ENCODE results near the gene HDAC9.
A peak's percentile ranks its signal among the peaks of the same experiment; 100 is the strongest.

The HDAC9 gene

DNA sequence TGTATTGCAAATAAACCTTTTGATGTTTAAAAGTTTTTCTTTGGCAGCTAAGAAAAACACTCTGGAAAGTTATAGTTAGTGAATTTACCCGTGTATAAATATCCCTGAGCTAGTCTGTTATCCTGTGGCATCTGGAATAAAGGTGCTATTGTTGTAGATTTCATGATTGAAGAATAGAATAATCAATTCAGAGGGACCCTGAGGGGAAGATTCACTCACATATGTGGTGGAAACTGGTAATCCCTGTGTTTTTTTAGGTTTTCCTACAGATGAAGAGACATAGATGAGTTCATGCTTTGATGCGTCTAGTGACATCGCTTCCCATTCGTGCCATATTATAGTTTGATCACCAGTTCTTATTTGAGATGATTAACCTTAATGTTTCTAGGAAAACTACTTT lies 457.3 kb downstream of the HDAC9 start (continued):
- TF ChIP-seq, protein P1, sequence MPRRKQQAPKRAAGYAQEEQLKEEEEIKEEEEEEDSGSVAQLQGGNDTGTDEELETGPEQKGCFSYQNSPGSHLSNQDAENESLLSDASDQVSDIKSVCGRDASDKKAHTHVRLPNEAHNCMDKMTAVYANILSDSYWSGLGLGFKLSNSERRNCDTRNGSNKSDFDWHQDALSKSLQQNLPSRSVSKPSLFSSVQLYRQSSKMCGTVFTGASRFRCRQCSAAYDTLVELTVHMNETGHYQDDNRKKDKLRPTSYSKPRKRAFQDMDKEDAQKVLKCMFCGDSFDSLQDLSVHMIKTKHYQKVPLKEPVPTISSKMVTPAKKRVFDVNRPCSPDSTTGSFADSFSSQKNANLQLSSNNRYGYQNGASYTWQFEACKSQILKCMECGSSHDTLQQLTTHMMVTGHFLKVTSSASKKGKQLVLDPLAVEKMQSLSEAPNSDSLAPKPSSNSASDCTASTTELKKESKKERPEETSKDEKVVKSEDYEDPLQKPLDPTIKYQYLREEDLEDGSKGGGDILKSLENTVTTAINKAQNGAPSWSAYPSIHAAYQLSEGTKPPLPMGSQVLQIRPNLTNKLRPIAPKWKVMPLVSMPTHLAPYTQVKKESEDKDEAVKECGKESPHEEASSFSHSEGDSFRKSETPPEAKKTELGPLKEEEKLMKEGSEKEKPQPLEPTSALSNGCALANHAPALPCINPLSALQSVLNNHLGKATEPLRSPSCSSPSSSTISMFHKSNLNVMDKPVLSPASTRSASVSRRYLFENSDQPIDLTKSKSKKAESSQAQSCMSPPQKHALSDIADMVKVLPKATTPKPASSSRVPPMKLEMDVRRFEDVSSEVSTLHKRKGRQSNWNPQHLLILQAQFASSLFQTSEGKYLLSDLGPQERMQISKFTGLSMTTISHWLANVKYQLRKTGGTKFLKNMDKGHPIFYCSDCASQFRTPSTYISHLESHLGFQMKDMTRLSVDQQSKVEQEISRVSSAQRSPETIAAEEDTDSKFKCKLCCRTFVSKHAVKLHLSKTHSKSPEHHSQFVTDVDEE (CRISPR knock-in tag; IDR thresholded peaks at IDR 0.05): no peak
- TF ChIP-seq CSDC2 (CRISPR knock-in tag; IDR thresholded peaks at IDR 0.05): no peak

DNA sequence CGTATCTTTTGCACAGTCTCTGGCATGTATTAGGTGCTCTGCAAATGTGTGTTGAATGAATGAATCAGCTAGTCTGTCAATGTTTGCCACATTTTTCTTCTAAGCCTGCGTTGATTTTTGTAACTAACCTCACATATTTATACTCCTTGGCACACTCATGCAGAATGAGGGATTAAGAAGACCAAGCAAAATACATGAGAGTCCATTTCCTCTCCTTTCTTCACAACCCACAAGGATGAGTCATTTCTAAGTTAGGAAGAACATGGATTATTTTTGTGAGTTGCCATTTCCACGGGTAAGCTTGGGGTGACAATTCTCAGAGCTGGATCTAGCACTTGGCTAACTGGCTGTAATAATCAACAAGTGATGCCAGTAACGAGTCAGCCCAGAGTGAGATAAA lies 463.1 kb downstream of the HDAC9 start:
- ATAC-seq: no peak; the same call in 2 of the 3 replicates

DNA sequence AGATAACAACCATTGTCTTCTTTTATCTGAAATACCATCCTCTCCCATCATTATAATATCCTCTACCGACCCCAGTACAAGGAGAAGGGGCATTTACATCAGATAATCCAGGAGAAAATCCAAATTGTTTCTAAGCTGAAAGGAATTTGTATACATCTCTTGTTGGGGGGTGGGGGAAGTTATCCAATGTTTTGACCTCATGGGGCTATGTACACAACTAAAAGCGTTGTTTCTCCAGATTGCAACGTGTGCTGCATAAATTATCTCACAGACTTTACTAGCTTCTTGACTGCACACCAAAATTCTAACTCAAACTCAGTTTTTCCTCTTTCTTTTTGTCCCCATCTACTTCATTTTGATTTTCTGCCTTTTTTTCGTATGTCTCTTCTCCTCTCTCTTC lies 465.2 kb downstream of the HDAC9 start:
- TF ChIP-seq ZC3H10 (CRISPR knock-in tag; IDR thresholded peaks at IDR 0.05): no peak
- TF ChIP-seq, protein P2, sequence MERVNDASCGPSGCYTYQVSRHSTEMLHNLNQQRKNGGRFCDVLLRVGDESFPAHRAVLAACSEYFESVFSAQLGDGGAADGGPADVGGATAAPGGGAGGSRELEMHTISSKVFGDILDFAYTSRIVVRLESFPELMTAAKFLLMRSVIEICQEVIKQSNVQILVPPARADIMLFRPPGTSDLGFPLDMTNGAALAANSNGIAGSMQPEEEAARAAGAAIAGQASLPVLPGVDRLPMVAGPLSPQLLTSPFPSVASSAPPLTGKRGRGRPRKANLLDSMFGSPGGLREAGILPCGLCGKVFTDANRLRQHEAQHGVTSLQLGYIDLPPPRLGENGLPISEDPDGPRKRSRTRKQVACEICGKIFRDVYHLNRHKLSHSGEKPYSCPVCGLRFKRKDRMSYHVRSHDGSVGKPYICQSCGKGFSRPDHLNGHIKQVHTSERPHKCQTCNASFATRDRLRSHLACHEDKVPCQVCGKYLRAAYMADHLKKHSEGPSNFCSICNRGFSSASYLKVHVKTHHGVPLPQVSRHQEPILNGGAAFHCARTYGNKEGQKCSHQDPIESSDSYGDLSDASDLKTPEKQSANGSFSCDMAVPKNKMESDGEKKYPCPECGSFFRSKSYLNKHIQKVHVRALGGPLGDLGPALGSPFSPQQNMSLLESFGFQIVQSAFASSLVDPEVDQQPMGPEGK (CRISPR knock-in tag; IDR thresholded peaks at IDR 0.05; ENCODE audit: borderline replicate concordance): no peak
- no peak for TF ChIP-seq ZNF8 (CRISPR knock-in tag; IDR thresholded peaks at IDR 0.05)
- TF ChIP-seq ARNTL (CRISPR knock-in tag; IDR thresholded peaks at IDR 0.05; ENCODE audit: borderline replicate concordance, low read depth): no peak
- no peak for TF ChIP-seq SNAI2 (CRISPR knock-in tag; IDR thresholded peaks at IDR 0.05)
- no peak for TF ChIP-seq CSDC2 (CRISPR knock-in tag; IDR thresholded peaks at IDR 0.05)
- no peak for TF ChIP-seq RARB (CRISPR knock-in tag; IDR thresholded peaks at IDR 0.05)
- TF ChIP-seq OSR1 (CRISPR knock-in tag; IDR thresholded peaks at IDR 0.05): no peak
- ATAC-seq: no peak

More for the DNA sequence above, 463.1 kb downstream of the HDAC9 start:
- no peak for TF ChIP-seq ZC3H10 (CRISPR knock-in tag; IDR thresholded peaks at IDR 0.05)
- TF ChIP-seq ZFP3 (CRISPR knock-in tag; IDR thresholded peaks at IDR 0.05): no peak
- TF ChIP-seq RARB (CRISPR knock-in tag; IDR thresholded peaks at IDR 0.05): no peak
- TF ChIP-seq ZFP30 (CRISPR knock-in tag; IDR thresholded peaks at IDR 0.05): no peak
- TF ChIP-seq BACH2 (CRISPR knock-in tag; IDR thresholded peaks at IDR 0.05; ENCODE audit: borderline replicate concordance): no peak
- no peak for TF ChIP-seq ARNTL (CRISPR knock-in tag; IDR thresholded peaks at IDR 0.05; ENCODE audit: borderline replicate concordance, low read depth)
- no peak for TF ChIP-seq ESRRG (CRISPR knock-in tag; IDR thresholded peaks at IDR 0.05)
- no peak for TF ChIP-seq ZNF8 (CRISPR knock-in tag; IDR thresholded peaks at IDR 0.05)
- TF ChIP-seq SNAI2 (CRISPR knock-in tag; IDR thresholded peaks at IDR 0.05): no peak
- TF ChIP-seq OSR1 (CRISPR knock-in tag; IDR thresholded peaks at IDR 0.05): no peak
- TF ChIP-seq ISL1 (CRISPR knock-in tag; IDR thresholded peaks at IDR 0.05): no peak
- TF ChIP-seq, protein P2 (CRISPR knock-in tag; IDR thresholded peaks at IDR 0.05; ENCODE audit: borderline replicate concordance): no peak
- no peak for TF ChIP-seq CSDC2 (CRISPR knock-in tag; IDR thresholded peaks at IDR 0.05)
- TF ChIP-seq ZNF70 (CRISPR knock-in tag; IDR thresholded peaks at IDR 0.05): no peak

DNA sequence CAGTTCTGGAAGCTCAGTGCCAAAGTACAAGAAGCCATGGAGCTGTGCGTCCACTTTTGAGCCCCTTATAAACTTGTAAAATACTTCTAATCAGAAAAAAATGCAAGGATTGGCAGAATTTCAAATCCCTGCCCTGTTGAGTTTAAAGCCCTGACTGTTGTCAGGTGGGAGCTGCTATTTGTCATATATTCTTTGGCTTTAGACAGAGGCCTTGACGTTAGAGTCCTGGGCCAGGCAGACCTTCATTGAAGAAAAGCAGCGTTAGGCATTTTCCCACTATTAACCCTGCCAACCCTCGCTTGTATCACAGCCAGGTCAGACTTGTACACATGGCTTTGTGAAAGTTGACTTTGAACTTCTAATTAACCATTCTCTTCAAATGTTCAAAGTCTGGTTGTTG lies 466.5 kb downstream of the HDAC9 start:
- peak; percentile 75 for ATAC-seq
- TF ChIP-seq BACH2 (CRISPR knock-in tag; IDR thresholded peaks at IDR 0.05; ENCODE audit: borderline replicate concordance) (no peak), RARB (CRISPR knock-in tag; IDR thresholded peaks at IDR 0.05) (no peak), ZFP30 (CRISPR knock-in tag; IDR thresholded peaks at IDR 0.05) (no peak), ZNF8 (CRISPR knock-in tag; IDR thresholded peaks at IDR 0.05) (no peak), TOX (CRISPR knock-in tag; IDR thresholded peaks at IDR 0.05; ENCODE audit: borderline replicate concordance) (peak; percentile 60; the same call in 1 of the 2 replicates), ARNTL (CRISPR knock-in tag; IDR thresholded peaks at IDR 0.05; ENCODE audit: borderline replicate concordance, low read depth) (no peak), OSR1 (CRISPR knock-in tag; IDR thresholded peaks at IDR 0.05) (no peak), ZFP3 (CRISPR knock-in tag; IDR thresholded peaks at IDR 0.05) (no peak), ESRRG (CRISPR knock-in tag; IDR thresholded peaks at IDR 0.05) (no peak), ZNF565 (CRISPR knock-in tag; conservative IDR thresholded peaks at IDR 0.05; ENCODE audit: low read depth) (no peak), GLIS3 (CRISPR knock-in tag; IDR thresholded peaks at IDR 0.05) (no peak), ISL1 (CRISPR knock-in tag; IDR thresholded peaks at IDR 0.05) (peak; percentile 68; the same call in 1 of the 2 replicates), ZNF70 (CRISPR knock-in tag; IDR thresholded peaks at IDR 0.05) (no peak), CSDC2 (CRISPR knock-in tag; IDR thresholded peaks at IDR 0.05) (0 out of 2 replicates have a peak, but pooled peaks have one; percentile 38), ZC3H10 (CRISPR knock-in tag; IDR thresholded peaks at IDR 0.05) (no peak), PPARA (CRISPR knock-in tag; IDR thresholded peaks at IDR 0.05; ENCODE audit: borderline replicate concordance) (no peak), SNAI2 (CRISPR knock-in tag; IDR thresholded peaks at IDR 0.05) (no peak)
- TF ChIP-seq, protein P3, sequence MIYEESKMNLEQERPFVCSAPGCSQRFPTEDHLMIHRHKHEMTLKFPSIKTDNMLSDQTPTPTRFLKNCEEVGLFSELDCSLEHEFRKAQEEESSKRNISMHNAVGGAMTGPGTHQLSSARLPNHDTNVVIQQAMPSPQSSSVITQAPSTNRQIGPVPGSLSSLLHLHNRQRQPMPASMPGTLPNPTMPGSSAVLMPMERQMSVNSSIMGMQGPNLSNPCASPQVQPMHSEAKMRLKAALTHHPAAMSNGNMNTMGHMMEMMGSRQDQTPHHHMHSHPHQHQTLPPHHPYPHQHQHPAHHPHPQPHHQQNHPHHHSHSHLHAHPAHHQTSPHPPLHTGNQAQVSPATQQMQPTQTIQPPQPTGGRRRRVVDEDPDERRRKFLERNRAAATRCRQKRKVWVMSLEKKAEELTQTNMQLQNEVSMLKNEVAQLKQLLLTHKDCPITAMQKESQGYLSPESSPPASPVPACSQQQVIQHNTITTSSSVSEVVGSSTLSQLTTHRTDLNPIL (CRISPR knock-in tag; IDR thresholded peaks at IDR 0.05; ENCODE audit: low read depth): 0 out of 2 replicates have a peak, but pooled peaks have one; percentile 8
- TF ChIP-seq, protein P2 (CRISPR knock-in tag; IDR thresholded peaks at IDR 0.05; ENCODE audit: borderline replicate concordance): no peak
- TF ChIP-seq, protein P4, sequence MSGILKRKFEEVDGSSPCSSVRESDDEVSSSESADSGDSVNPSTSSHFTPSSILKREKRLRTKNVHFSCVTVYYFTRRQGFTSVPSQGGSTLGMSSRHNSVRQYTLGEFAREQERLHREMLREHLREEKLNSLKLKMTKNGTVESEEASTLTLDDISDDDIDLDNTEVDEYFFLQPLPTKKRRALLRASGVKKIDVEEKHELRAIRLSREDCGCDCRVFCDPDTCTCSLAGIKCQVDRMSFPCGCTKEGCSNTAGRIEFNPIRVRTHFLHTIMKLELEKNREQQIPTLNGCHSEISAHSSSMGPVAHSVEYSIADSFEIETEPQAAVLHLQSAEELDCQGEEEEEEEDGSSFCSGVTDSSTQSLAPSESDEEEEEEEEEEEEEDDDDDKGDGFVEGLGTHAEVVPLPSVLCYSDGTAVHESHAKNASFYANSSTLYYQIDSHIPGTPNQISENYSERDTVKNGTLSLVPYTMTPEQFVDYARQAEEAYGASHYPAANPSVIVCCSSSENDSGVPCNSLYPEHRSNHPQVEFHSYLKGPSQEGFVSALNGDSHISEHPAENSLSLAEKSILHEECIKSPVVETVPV (CRISPR knock-in tag; IDR thresholded peaks at IDR 0.05): no peak

Measured in SK-N-SH treated with all-trans-retinoic acid at 6 μM for 48 hours (cell line).